ENCODE measurements around the gene PDE8A.
"Not testable (repeated sequence)": the region's sequence is repeated elsewhere in the genome, so short reads cannot be mapped to it uniquely, and the experiment has no call there.

The PDE8A gene

GRCh38 chr15:84962955-84963354 lies 18.7 kb upstream of the PDE8A start:
- no peak for DNase-seq

- DNase-seq, result no peak
Measured at GRCh38 chr15:84967380-84967779, 14.3 kb upstream of the PDE8A start.

GRCh38 chr15:84968301-84968700 lies 13.4 kb upstream of the PDE8A start:
- DNase-seq, result no peak

GRCh38 chr15:84969257-84969656 lies 12.4 kb upstream of the PDE8A start:
- DNase-seq, result no peak

GRCh38 chr15:84970843-84971242 lies 10.8 kb upstream of the PDE8A start:
- DNase-seq, result no peak

- no peak for DNase-seq
Measured at GRCh38 chr15:84973492-84974460, 7.9 kb upstream of the PDE8A start.

- DNase-seq, result no peak
Measured at GRCh38 chr15:84975871-84976351, 5.7 kb upstream of the PDE8A start.

GRCh38 chr15:84976746-84977345 lies 4.8 kb upstream of the PDE8A start:
- DNase-seq, result no peak

GRCh38 chr15:84979651-84980050 lies 2.0 kb upstream of the PDE8A start:
- no peak for DNase-seq

- peak; percentile 89 for DNase-seq
Measured at GRCh38 chr15:84980196-84981053, 1.2 kb upstream of the PDE8A start.

- peak; percentile 96 for DNase-seq
Measured at GRCh38 chr15:84981054-84981710, 474 bp upstream of the PDE8A start.

- peak; percentile 51 for DNase-seq
Measured at GRCh38 chr15:84982301-84982920, 755 bp downstream of the PDE8A start.

- DNase-seq, result no peak
Measured at GRCh38 chr15:84983294-84983693, 1.6 kb downstream of the PDE8A start.

GRCh38 chr15:84983711-84984110 lies 2.1 kb downstream of the PDE8A start:
- DNase-seq, result no peak

- DNase-seq, result no peak
Measured at GRCh38 chr15:84985158-84985557, 3.5 kb downstream of the PDE8A start.

GRCh38 chr15:84987351-84987750 lies 5.7 kb downstream of the PDE8A start:
- not testable (repeated sequence) for DNase-seq

GRCh38 chr15:84987949-84988624 lies 6.4 kb downstream of the PDE8A start:
- no peak for DNase-seq

GRCh38 chr15:84988909-84989644 lies 7.4 kb downstream of the PDE8A start:
- no peak for DNase-seq

- DNase-seq, result no peak
Measured at GRCh38 chr15:84990507-84990906, 8.9 kb downstream of the PDE8A start.

GRCh38 chr15:84991014-84991712 lies 9.5 kb downstream of the PDE8A start:
- no peak for DNase-seq
